ENCODE results near the gene SPATS2. TPM values are rescaled to one million over a fixed set of nuclear protein-coding genes. Genes with fewer than 3 reads are reported as not detected.
A peak's percentile ranks its signal among the peaks of the same experiment; 100 is the strongest.

The SPATS2 gene
- total and polyA plus RNA-seq, 2 donors from 2014 or later, result 10.0 to 23.7 TPM

DNA sequence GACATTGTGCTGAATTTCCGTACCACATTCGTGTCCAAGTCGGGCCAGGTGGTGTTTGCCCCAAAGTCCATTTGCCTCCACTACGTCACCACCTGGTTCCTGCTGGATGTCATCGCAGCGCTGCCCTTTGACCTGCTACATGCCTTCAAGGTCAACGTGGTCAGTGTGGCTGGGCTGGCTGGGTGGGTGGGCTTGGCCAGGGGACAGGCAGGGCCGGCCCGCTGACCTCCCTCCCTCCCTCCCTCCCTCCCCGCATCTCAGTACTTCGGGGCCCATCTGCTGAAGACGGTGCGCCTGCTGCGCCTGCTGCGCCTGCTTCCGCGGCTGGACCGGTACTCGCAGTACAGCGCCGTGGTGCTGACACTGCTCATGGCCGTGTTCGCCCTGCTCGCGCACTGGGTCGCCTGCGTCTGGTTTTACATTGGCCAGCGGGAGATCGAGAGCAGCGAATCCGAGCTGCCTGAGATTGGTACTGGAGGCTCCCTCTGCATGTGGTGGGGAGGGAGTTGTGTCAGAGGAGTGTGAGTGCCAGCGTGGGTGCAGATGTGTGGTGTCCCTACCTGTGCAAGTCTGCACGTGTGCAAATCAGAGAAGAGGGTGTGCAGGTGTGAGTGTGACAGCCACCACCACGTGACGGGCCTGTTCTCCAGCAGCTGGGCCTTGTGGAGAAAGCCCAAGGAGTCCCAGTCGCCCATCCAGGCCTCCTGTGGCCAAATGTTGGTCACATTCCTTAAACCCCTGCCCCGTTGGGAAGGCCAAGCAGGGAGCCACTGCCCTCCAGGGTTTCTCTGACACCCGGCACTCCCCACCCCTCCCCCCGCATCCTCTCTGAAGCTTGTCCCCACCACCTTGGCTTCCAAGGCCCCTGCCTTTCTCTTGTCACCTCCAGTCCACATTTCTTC, 176.9 kb downstream of the SPATS2 start:
- no peak overlapping the region for H3K27ac ChIP-seq (ENCODE audit: low read depth in 2 of 2, low read length in 2 of 2)
- no peaks in the 10 kb centered on the region for H3K9me3 ChIP-seq (ENCODE audit: control insufficient read depth in 2 of 3, insufficient read depth in 1 of 3, low read length in 3 of 3)
- H3K27me3 ChIP-seq (ENCODE audit: control insufficient read depth, insufficient read depth, low read length), result peaks cover 5% of the 10 kb centered on the region
- FAIRE-seq (no peak), DNase-seq (peak in 1 of 5 donors; percentile 16)
- H3K9ac ChIP-seq (ENCODE audit: low read length in 3 of 3), result no peak overlapping the region
- H3K4me1 ChIP-seq (ENCODE audit: control insufficient read depth in 2 of 3, insufficient read depth in 2 of 3, low read depth in 1 of 3, low read length in 3 of 3), result peaks cover 0 to 6% (median 0%) of the 10 kb centered on the region in 3 donors
- TF ChIP-seq, protein P1, sequence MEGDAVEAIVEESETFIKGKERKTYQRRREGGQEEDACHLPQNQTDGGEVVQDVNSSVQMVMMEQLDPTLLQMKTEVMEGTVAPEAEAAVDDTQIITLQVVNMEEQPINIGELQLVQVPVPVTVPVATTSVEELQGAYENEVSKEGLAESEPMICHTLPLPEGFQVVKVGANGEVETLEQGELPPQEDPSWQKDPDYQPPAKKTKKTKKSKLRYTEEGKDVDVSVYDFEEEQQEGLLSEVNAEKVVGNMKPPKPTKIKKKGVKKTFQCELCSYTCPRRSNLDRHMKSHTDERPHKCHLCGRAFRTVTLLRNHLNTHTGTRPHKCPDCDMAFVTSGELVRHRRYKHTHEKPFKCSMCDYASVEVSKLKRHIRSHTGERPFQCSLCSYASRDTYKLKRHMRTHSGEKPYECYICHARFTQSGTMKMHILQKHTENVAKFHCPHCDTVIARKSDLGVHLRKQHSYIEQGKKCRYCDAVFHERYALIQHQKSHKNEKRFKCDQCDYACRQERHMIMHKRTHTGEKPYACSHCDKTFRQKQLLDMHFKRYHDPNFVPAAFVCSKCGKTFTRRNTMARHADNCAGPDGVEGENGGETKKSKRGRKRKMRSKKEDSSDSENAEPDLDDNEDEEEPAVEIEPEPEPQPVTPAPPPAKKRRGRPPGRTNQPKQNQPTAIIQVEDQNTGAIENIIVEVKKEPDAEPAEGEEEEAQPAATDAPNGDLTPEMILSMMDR (IDR thresholded peaks at IDR 0.05; ENCODE audit: borderline replicate concordance, extremely low read depth, insufficient read depth), result no peak
- intact Hi-C loops (cut with DNase I), result no loop called here
- H3K36me3 ChIP-seq (ENCODE audit: control insufficient read depth in 2 of 3, insufficient read depth in 3 of 3, low read length in 3 of 3), result no peaks in the 10 kb centered on the region
- no peak overlapping the region for H3K4me3 ChIP-seq (ENCODE audit: low read length in 3 of 3)

DNA sequence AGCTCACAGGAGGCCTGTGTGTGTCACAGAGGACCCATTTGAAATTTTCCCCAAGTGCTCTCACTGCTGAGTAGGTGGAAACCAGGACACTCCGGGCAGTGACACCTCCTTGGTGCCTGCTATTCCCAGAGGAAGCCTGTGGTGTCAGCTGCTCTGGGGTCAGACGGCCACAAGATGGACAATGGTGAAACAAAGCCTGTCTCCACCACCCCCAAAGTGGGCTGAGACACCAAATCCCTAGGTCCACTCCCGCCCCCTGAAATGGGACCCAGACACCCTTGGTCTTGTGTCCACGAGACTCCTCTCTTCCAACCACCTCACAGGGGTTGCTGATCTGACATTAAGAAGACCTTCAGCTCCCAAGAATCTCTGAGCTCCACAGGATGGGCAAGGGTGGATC, 178.6 kb downstream of the SPATS2 start:
- no peak for FAIRE-seq
- no peaks in the 10 kb centered on the region for H3K36me3 ChIP-seq (ENCODE audit: control insufficient read depth in 2 of 3, insufficient read depth in 3 of 3, low read length in 3 of 3)
- no peak overlapping the region for H3K27ac ChIP-seq (ENCODE audit: low read depth in 2 of 2, low read length in 2 of 2)
- H3K27me3 ChIP-seq (ENCODE audit: control insufficient read depth, insufficient read depth, low read length), result peaks cover 5% of the 10 kb centered on the region
- H3K9ac ChIP-seq (ENCODE audit: low read length in 3 of 3), result no peak overlapping the region
- no peaks in the 10 kb centered on the region for H3K9me3 ChIP-seq (ENCODE audit: control insufficient read depth in 2 of 3, insufficient read depth in 1 of 3, low read length in 3 of 3)
- TF ChIP-seq, protein P1 (IDR thresholded peaks at IDR 0.05; ENCODE audit: borderline replicate concordance, extremely low read depth, insufficient read depth), result no peak
- intact Hi-C loops (cut with DNase I), result no loop called here
- no peak for DNase-seq
- H3K4me3 ChIP-seq (ENCODE audit: low read length in 3 of 3), result no peak overlapping the region
- peaks cover 0 to 9% (median 0%) of the 10 kb centered on the region in 3 donors for H3K4me1 ChIP-seq (ENCODE audit: control insufficient read depth in 2 of 3, insufficient read depth in 2 of 3, low read depth in 1 of 3, low read length in 3 of 3)

- Histone ChIP-seq H3K4me1 (ENCODE audit: control insufficient read depth in 2 of 3, insufficient read depth in 2 of 3, low read depth in 1 of 3, low read length in 3 of 3) (peaks cover 0 to 9% (median 0%) of the 10 kb centered on the region in 3 donors), H3K27ac (ENCODE audit: low read depth in 2 of 2, low read length in 2 of 2) (no peak overlapping the region), H3K9ac (ENCODE audit: low read length in 3 of 3) (no peak overlapping the region), H3K9me3 (ENCODE audit: control insufficient read depth in 2 of 3, insufficient read depth in 1 of 3, low read length in 3 of 3) (no peaks in the 10 kb centered on the region), H3K4me3 (ENCODE audit: low read length in 3 of 3) (no peak overlapping the region), H3K27me3 (ENCODE audit: control insufficient read depth, insufficient read depth, low read length) (peaks cover 5% of the 10 kb centered on the region), H3K36me3 (ENCODE audit: control insufficient read depth in 2 of 3, insufficient read depth in 3 of 3, low read length in 3 of 3) (no peaks in the 10 kb centered on the region)
- TF ChIP-seq, protein P1 (IDR thresholded peaks at IDR 0.05; ENCODE audit: borderline replicate concordance, extremely low read depth, insufficient read depth), result no peak
- no peak for DNase-seq
- FAIRE-seq, result no peak
- intact Hi-C loops (cut with DNase I), result no loop called here
Measured at GRCh38 chr12:49546481-49546880, 179.2 kb downstream of the SPATS2 start.

All from kidney (tissue), 14 donors.